HepG2 (cell line): ENCODE results near the gene DNAJA3. TPM values are rescaled to one million over a fixed set of nuclear protein-coding genes. Genes with fewer than 3 reads are reported as not detected.

Source experiments
- ATF1 ChIP-seq: IDR thresholded peaks from 2 replicates; pipeline ENCODE4 v1.6.1; 2016; ENCODE audit warnings: mild to moderate bottlenecking, control low read depth
- ATF3 ChIP-seq: sonication (generic); formaldehyde crosslinking; IDR thresholded peaks from 2 replicates; pipeline ENCODE4 v1.4.0; 2020; ENCODE audit warnings: missing genetic modification reagents
- CHD4 ChIP-seq: fragments of 200-600 bp; sonication (generic); IDR thresholded peaks from 2 replicates; pipeline ENCODE4 v1.7.0; 2017; ENCODE audit warnings: mild to moderate bottlenecking, low read length, borderline replicate concordance
- DRAP1 ChIP-seq: IDR thresholded peaks from 2 replicates; pipeline ENCODE4 v1.6.1; 2016; ENCODE audit warnings: missing genetic modification reagents, missing compliant biosample characterization
- FOXP1 ChIP-seq, 2 experiments: fragments of 450-650 bp in 1 of 2; IDR thresholded peaks; 2 replicates each; pipeline ENCODE4 v1.6.1; 2017 to 2018; ENCODE audit warnings: antibody characterized with exemption in 1 of 2
- MATR3 ChIP-seq: sonication (generic); formaldehyde crosslinking; IDR thresholded peaks from 2 replicates; pipeline ENCODE4 v1.4.0; 2020; ENCODE audit warnings: missing genetic modification reagents
- MAX ChIP-seq: IDR thresholded peaks from 2 replicates; pipeline ENCODE4 v1.6.1; 2012; ENCODE audit warnings: inconsistent platforms
- NCOA2 ChIP-seq: sonication (generic); formaldehyde crosslinking; IDR thresholded peaks from 2 replicates; pipeline ENCODE4 v1.8.0; 2022; ENCODE audit warnings: inconsistent platforms
- ONECUT2 ChIP-seq: sonication (generic); formaldehyde crosslinking; IDR thresholded peaks from 2 replicates; pipeline ENCODE4 v1.4.0; 2020; ENCODE audit warnings: missing genetic modification reagents
- POLR2G ChIP-seq: fragments of 200-400 bp; formaldehyde crosslinking; IDR thresholded peaks from 2 replicates; pipeline ENCODE4 v1.6.1; 2018; ENCODE audit warnings: mild to moderate bottlenecking, low read depth, low read length, moderate library complexity
- RELA ChIP-seq: sonication (generic); formaldehyde crosslinking; IDR thresholded peaks from 2 replicates; pipeline ENCODE4 v1.4.0; 2020; ENCODE audit warnings: missing genetic modification reagents
- SATB2 ChIP-seq: sonication (generic); formaldehyde crosslinking; IDR thresholded peaks from 2 replicates; pipeline ENCODE4 v1.5.0; 2020; ENCODE audit warnings: missing genetic modification reagents
- ZBTB4 ChIP-seq: sonication (generic); formaldehyde crosslinking; IDR thresholded peaks from 2 replicates; pipeline ENCODE4 v1.4.0; 2020; ENCODE audit warnings: missing genetic modification reagents, mild to moderate bottlenecking, borderline replicate concordance
- ZFAT ChIP-seq: sonication (generic); formaldehyde crosslinking; conservative IDR thresholded peaks from 2 replicates; pipeline ENCODE4 v1.8.1; 2023; ENCODE audit warnings: missing genetic modification reagents, inconsistent platforms
- ZMAT5 ChIP-seq: sonication (generic); formaldehyde crosslinking; IDR thresholded peaks from 2 replicates; pipeline ENCODE4 v1.5.0; 2020; ENCODE audit warnings: mild to moderate bottlenecking, low read depth, missing genetic modification reagents, borderline replicate concordance
- ZNF260 ChIP-seq: sonication (generic); formaldehyde crosslinking; IDR thresholded peaks from 2 replicates; pipeline ENCODE4 v1.4.0; 2020; ENCODE audit warnings: missing genetic modification reagents, low read depth, mild to moderate bottlenecking, borderline replicate concordance
- ZNF678 ChIP-seq: sonication (generic); formaldehyde crosslinking; IDR thresholded peaks from 2 replicates; pipeline ENCODE4 v1.4.0; 2020; ENCODE audit warnings: mild to moderate bottlenecking, missing genetic modification reagents
- polyA plus RNA-seq, 8 experiments: library from polyadenylated mRNA; depleted of rRNA in 3 of 8; stranded (reverse) in 7 of 8; unstranded in 1 of 8; fragments of >200 nt; fragmentation: Illumina TruSeq in 4 of 8; extraction: Trizol in 4 of 8; gene quantifications; 2 replicates each; pipeline versions ENCODE4 v1.2.1 to v1.2.3, GENCODE V29; 2011 to 2016; ENCODE audit warnings: low read depth in 4 of 8, missing spikeins in 1 of 8, mixed read lengths in 1 of 8; ENCODE audit not compliant: insufficient read depth in 1 of 8
- total RNA-seq, 5 experiments: library from RNA; depleted of rRNA; stranded (reverse); fragments of >200 nt; fragmentation: Illumina TruSeq; extraction: Trizol; gene quantifications; 2 replicates each; pipeline ENCODE4 v1.2.3, GENCODE V29; 2016; ENCODE audit warnings: low read depth in 1 of 5

DNAJA3 gene
- total and polyA plus RNA-seq, 2 of the 13 experiments (the other 11 are each of a cell fraction or from before 2014, with no cell fraction given), result 77.0 to 83.3 TPM

DNA sequence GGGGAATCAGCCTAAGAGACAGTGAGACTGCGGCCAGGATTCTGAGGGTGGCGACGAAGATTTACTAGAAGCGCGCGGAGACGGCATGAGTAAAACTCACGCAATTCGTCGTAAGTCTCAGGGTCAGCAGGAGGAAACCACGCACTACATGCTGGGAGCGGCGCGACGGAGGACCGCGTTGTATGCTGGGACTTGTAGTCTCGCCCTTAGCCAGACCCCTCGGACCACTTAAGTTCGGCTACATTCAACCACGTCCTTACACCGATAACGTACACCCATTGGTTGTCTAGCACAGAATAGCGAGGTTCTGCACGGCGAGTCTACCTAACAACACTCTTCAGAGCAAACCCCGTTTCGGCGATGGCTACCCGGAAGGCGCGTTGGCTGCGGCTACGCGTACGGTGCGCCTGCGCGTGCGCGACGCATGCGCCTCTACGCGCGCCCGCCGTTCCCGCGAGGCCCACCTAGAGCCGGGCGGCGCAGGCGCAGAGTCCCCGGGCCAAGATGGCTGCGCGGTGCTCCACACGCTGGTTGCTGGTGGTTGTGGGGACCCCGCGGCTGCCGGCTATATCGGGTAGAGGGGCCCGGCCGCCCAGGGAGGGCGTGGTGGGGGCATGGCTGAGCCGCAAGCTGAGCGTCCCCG lies at the start of gene DNAJA3 (continued):
- TF ChIP-seq POLR2G (peak; percentile 92), RELA (CRISPR knock-in tag) (0 out of 2 replicates have a peak, but pooled peaks have one; percentile 78), ZNF678 (CRISPR knock-in tag) (no peak), CHD4 (no peak), ZFAT (no peak), FOXP1 (IDR thresholded peaks at IDR 0.05) (no peak), FOXP1 (CRISPR knock-in tag; IDR thresholded peaks at IDR 0.05) (no peak), ATF1 (no peak), NCOA2 (CRISPR knock-in tag) (no peak; the same call in 1 of the 2 replicates), ZBTB4 (no peak), SATB2 (CRISPR knock-in tag) (no peak), MAX (peak; percentile 74), ZMAT5 (CRISPR knock-in tag) (no peak), MATR3 (CRISPR knock-in tag) (no peak), ATF3 (CRISPR knock-in tag) (no peak), DRAP1 (CRISPR knock-in tag) (peak; percentile 43), ZNF260 (CRISPR knock-in tag) (no peak), ONECUT2 (CRISPR knock-in tag) (no peak)
